Body of pancreas (tissue), 4 donors: ENCODE measurements around the gene LPP.

Source experiments
- POLR2A ChIP-seq, 3 donors: fragments of 450-650 bp; IDR thresholded peaks; one replicate each; pipeline ENCODE4 v1.6.1; 2016; ENCODE audit warnings: antibody characterized with exemption in 3 of 3, mild to moderate bottlenecking in 2 of 3
- TF ChIP-seq, protein P1 (sequence below), 7 experiments: fragments of 450-650 bp in 4 of 7; fragments of 200-600 bp in 3 of 7; sonication (generic) in 3 of 7; IDR thresholded peaks; one replicate each; pipeline ENCODE4 v1.5.1; 2016 to 2019; ENCODE audit warnings: antibody characterized with exemption in 7 of 7

GRCh38 chr3:188241883-188242282 lies 87.9 kb downstream of the LPP start:
- TF ChIP-seq, protein P1, sequence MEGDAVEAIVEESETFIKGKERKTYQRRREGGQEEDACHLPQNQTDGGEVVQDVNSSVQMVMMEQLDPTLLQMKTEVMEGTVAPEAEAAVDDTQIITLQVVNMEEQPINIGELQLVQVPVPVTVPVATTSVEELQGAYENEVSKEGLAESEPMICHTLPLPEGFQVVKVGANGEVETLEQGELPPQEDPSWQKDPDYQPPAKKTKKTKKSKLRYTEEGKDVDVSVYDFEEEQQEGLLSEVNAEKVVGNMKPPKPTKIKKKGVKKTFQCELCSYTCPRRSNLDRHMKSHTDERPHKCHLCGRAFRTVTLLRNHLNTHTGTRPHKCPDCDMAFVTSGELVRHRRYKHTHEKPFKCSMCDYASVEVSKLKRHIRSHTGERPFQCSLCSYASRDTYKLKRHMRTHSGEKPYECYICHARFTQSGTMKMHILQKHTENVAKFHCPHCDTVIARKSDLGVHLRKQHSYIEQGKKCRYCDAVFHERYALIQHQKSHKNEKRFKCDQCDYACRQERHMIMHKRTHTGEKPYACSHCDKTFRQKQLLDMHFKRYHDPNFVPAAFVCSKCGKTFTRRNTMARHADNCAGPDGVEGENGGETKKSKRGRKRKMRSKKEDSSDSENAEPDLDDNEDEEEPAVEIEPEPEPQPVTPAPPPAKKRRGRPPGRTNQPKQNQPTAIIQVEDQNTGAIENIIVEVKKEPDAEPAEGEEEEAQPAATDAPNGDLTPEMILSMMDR (IDR thresholded peaks at IDR 0.05) = no peak
- no peak for TF ChIP-seq POLR2A (IDR thresholded peaks at IDR 0.05)
